ENCODE data around the gene EDN2. TPM values are rescaled to one million over a fixed set of nuclear protein-coding genes. Genes with fewer than 3 reads are reported as not detected.
A peak's percentile ranks its signal among the peaks of the same experiment; 100 is the strongest.

The EDN2 gene
- 1 to 10 TPM in 1 of 4 donors, under 1 TPM in 1, not detected in 2; 0.40 to 1.2 TPM for total RNA-seq

DNA sequence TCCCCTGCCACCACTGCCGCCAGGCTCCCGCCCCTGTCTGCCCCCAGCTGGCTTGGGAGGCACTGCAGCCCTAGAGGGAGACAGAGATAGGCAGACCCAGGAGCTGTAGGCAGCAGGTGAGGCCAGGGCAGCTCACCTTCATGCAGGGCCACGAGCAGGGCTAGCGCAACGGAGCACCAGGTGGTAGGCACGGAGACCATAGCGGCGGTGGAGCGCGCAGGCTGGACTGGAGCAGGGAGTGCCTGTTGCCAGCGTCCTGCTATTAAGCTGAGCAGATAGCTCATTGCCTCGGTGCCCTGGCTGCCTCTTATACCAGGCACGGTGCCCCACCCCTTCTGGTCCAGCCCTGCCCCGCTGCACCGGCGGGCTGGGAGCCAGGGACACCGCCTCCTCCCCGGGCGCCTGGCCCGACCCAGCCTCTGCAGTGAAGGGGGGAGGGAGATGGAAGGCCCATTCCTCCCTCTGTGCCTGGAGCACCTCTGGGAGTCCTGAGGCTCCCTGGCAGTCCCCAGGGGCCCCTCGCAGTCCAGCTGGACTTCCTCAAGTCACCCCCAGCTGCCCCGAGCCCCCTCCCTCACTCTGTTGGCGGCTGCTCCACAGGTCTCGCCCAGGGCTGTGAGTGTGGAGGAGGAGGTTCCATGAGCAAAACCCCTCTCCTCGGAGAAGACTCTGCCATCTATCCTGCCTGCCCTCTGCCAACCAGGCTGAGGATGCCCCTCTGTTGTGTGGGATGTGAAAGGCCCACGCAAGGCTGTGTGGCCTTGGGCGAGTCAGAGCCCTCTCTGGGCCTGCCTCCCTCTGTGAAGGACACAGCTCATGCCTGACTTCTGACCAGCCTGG is at the start of gene EDN2:
Gene EDN2 (minus strand): TSS at position 282 of the 840 bp plus-strand sequence. CDS start 82 bp downstream, at position 200.
- DNase-seq (ENCODE audit: extremely low spot score), result no peak
- Histone ChIP-seq H3K4me3 (no peak within 1 kb of the TSS), H3K36me3 (no peaks in the 10 kb centered on the region), H3K27ac (replicated peaks in 1 of 4) (peak within 1 kb of the TSS in 2 of 4 donors; percentile 77 to 78), H3K4me1 (peaks cover 50 to 84% (median 69%) of the 10 kb centered on the region in 4 donors), H3K9me3 (no peaks in the 10 kb centered on the region), H3K27me3 (no peaks in the 10 kb centered on the region)
- TF ChIP-seq POLR2A (IDR thresholded peaks at IDR 0.05; ENCODE audit: low read depth) (no peak), POLR2AphosphoS5 (IDR thresholded peaks at IDR 0.05) (peak; percentile 40 to 51)
- TF ChIP-seq, protein P1, sequence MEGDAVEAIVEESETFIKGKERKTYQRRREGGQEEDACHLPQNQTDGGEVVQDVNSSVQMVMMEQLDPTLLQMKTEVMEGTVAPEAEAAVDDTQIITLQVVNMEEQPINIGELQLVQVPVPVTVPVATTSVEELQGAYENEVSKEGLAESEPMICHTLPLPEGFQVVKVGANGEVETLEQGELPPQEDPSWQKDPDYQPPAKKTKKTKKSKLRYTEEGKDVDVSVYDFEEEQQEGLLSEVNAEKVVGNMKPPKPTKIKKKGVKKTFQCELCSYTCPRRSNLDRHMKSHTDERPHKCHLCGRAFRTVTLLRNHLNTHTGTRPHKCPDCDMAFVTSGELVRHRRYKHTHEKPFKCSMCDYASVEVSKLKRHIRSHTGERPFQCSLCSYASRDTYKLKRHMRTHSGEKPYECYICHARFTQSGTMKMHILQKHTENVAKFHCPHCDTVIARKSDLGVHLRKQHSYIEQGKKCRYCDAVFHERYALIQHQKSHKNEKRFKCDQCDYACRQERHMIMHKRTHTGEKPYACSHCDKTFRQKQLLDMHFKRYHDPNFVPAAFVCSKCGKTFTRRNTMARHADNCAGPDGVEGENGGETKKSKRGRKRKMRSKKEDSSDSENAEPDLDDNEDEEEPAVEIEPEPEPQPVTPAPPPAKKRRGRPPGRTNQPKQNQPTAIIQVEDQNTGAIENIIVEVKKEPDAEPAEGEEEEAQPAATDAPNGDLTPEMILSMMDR (IDR thresholded peaks at IDR 0.05), result peak in 2 of 3 experiments; percentile 17 to 39
- intact Hi-C loops (cut with DNase I), result no loop called here
- 21% methylated on average over 10 of the region's 27 CpGs for WGBS

DNA sequence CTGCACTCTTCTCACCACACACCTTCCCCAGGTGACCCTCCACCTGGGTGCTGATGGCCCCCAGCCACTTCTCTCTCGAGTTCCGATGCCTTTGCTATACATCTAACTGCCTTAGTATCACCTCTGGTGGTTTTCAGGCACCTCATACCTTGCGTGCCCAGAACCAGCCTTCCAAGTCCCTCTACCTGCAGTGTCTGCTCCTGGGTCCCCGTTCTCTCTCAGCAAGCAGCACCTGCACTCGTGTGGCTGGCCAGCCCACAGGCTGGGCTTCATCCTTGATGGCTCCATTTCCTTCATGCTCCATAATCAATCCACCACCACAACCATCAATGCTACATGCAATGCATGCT is 49.2 kb upstream of the EDN2 start:
- Histone ChIP-seq H3K4me3 (no peak overlapping the region), H3K4me1 (peaks cover 14 to 21% (median 19%) of the 10 kb centered on the region in 4 donors), H3K27me3 (no peaks in the 10 kb centered on the region), H3K9me3 (no peaks in the 10 kb centered on the region), H3K36me3 (no peaks in the 10 kb centered on the region), H3K27ac (replicated peaks in 1 of 4) (no peak overlapping the region)
- no peak for TF ChIP-seq POLR2AphosphoS5 (IDR thresholded peaks at IDR 0.05)
- TF ChIP-seq, protein P1 (IDR thresholded peaks at IDR 0.05), result no peak
- no peak for TF ChIP-seq POLR2A (IDR thresholded peaks at IDR 0.05; ENCODE audit: low read depth)
- TF ChIP-seq EP300 (IDR thresholded peaks at IDR 0.05), result no peak
- no peak for DNase-seq (ENCODE audit: extremely low spot score)
- 96% methylated on average over 5 of the region's 5 CpGs for WGBS
- intact Hi-C loops (cut with DNase I), result no loop called here

DNA sequence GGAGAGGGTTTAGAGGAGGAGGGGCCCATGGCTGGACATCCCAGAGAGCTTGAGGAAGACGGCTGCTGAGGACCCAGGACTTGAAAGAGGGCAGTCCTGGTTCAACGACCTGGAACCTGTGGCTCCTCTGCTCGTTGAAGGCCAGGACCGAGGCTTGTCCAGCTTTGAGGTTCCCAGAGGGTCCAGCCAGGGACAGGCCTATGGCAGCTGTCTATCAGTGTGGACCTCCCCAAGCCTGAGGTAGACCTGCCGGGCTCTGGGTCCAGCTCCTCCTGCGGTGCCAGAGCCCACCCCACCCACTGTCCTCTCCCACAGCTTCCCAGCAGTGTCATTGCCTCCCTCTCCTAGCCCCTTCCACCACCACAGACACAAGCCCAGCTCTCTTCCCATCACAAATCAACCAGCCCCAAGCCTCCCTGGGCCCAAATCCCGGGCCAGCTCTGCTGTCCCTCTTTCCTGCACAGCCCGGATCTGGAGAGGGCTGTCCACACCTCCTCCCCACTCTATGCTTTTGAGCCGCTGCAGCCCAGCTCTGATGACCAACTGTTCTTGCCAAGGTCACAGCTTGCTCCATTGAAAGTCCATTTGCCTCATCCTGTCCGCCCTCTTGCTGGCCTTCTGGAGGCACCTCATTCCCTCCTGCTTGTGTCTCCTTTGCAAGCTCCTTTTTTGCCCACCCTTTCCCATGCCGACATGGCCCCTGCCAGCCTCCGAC is 48.7 kb upstream of the EDN2 start:
- Histone ChIP-seq H3K4me1 (peaks cover 12 to 18% (median 14%) of the 10 kb centered on the region in 4 donors), H3K9me3 (no peaks in the 10 kb centered on the region), H3K4me3 (no peak overlapping the region), H3K36me3 (no peaks in the 10 kb centered on the region), H3K27me3 (no peaks in the 10 kb centered on the region), H3K27ac (replicated peaks in 1 of 4) (no peak overlapping the region)
- 92% methylated on average over 10 of the region's 12 CpGs for WGBS
- DNase-seq (ENCODE audit: extremely low spot score), result no peak
- intact Hi-C loops (cut with DNase I), result no loop called here
- TF ChIP-seq POLR2AphosphoS5 (IDR thresholded peaks at IDR 0.05) (no peak), EP300 (IDR thresholded peaks at IDR 0.05) (no peak), POLR2A (IDR thresholded peaks at IDR 0.05; ENCODE audit: low read depth) (no peak)
- TF ChIP-seq, protein P1 (IDR thresholded peaks at IDR 0.05), result no peak

DNA sequence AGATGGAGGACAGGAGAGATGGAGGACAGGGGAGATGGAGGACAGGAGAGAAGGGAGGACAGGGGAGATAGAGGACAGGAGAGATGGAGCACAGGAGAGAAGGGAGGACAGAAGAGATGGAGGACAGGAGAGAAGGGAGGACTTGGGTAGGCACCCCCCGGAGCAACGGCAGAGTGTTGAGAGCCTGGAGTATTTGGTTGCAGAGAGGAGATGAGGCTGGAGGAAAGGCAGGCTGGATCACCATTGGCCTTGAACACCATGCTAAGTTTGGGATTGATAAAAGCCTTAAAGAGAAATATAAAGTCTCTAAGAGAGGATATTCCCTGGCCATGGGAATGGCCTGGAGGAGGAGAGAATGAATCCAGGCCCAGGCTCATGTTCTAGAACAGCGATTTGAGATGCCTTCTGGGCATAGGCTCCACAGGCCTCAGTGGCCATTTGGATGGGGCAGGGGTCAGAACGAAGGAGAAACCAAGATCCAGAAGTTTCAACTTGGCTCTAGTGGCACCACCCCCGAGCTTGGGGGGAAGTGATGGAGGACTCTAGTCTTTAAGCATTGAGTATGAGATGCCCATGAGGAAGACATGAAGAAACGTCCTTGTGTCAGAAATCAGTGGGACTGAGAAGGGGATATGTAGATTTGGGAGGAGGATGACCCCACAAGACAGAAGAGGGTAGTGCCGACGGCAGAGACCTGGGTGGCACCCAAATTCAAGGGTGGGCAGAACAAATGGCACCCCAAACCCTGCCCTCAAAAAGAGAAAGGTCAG is 47.9 kb upstream of the EDN2 start:
- H3K4me3 ChIP-seq, result no peak overlapping the region
- no peaks in the 10 kb centered on the region for H3K36me3 ChIP-seq
- DNase-seq (ENCODE audit: extremely low spot score), result no peak
- no peaks in the 10 kb centered on the region for H3K9me3 ChIP-seq
- intact Hi-C loops (cut with DNase I), result no loop called here
- H3K4me1 ChIP-seq, result peaks cover 4 to 10% (median 8%) of the 10 kb centered on the region in 4 donors
- 90% methylated on average over 8 of the region's 8 CpGs for WGBS
- no peak overlapping the region for H3K27ac ChIP-seq (replicated peaks in 1 of 4)
- no peaks in the 10 kb centered on the region for H3K27me3 ChIP-seq
- TF ChIP-seq POLR2AphosphoS5 (IDR thresholded peaks at IDR 0.05) (no peak), EP300 (IDR thresholded peaks at IDR 0.05) (no peak), POLR2A (IDR thresholded peaks at IDR 0.05; ENCODE audit: low read depth) (no peak)
- TF ChIP-seq, protein P1 (IDR thresholded peaks at IDR 0.05), result no peak
